HG02973 (cell line): Measurements from ENCODE around the gene IQSEC3.
"Not testable (repeated sequence)": the region's sequence is repeated elsewhere in the genome, so short reads cannot be mapped to it uniquely, and the experiment has no call there.

Experiments
- ATAC-seq: cut with Tn5 transposase; IDR thresholded peaks from one replicate; pipeline ENCODE4 v1.9.1; 2021; ENCODE audit warnings: moderate library complexity; ENCODE audit not compliant: unreplicated experiment

The IQSEC3 gene

DNA sequence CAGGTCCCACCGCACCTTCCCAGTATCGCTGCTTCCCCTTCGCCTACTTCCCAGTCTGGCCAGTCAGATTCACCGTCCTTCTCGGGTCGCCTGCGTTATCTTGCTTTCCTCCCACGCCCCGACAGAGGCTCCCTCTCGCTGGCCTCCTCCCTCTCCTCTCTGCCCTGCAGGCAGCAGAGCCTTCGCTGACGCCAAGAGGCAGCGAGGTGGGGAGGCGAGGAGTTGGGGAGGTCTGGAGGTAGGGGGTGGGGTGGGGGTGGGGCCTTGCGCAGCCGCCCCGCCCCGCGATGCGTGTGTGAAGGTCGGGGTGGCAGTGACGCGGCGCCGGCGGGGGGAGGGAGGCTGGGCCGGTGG, at the start of gene IQSEC3:
IQSEC3 (plus strand) TSS at position 340 of the 354 bp plus-strand sequence. CDS start 116 bp downstream, outside the sequence.
- not testable (repeated sequence) for ATAC-seq

DNA sequence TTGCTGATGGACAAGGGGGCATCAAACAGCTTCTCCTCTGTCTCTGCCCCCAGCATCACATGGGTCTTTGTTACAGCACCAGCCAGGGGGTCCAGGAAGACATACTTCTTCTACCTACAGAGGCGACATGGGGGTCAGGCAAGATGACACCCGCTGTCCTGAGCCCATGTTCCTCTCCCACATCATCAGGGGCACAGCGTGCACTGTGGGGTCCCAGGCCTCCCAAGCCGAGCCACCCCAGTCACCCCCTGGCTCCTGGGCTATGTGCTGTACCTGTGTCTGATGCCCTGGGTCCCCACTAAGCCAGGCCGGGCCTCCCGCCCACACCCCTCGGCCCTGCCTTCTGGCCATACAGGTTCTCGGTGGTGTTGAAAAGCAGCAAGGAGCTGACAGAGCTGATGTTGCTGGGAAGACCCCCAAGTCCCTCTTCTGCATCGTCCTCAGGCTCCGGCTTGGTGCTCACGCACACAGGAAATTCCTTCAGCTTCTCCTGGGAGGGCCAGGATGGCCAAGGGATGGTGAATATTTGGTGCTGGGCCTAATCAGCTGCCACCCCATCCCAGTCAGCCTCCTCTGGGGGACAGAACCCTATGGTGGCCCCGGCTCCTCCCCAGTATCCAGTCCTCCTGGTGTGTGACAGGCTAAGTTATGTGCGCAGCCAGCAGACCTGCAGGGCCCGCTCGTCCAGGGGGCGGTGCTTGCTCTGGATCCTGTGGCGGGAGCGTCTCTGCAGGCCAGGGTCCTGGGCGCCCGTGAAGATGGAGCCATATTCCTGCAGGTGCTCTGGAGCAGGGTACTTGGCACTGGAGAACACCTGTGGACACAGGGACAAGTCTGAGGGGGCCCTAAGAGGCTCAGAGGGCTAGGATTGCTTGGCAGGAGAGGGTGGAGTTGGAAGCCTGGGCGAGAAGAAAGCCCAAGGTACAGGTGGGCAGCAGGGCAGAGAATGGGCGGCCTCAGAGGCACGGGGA, 48.9 kb upstream of the IQSEC3 start:
- not testable (repeated sequence) for ATAC-seq

DNA sequence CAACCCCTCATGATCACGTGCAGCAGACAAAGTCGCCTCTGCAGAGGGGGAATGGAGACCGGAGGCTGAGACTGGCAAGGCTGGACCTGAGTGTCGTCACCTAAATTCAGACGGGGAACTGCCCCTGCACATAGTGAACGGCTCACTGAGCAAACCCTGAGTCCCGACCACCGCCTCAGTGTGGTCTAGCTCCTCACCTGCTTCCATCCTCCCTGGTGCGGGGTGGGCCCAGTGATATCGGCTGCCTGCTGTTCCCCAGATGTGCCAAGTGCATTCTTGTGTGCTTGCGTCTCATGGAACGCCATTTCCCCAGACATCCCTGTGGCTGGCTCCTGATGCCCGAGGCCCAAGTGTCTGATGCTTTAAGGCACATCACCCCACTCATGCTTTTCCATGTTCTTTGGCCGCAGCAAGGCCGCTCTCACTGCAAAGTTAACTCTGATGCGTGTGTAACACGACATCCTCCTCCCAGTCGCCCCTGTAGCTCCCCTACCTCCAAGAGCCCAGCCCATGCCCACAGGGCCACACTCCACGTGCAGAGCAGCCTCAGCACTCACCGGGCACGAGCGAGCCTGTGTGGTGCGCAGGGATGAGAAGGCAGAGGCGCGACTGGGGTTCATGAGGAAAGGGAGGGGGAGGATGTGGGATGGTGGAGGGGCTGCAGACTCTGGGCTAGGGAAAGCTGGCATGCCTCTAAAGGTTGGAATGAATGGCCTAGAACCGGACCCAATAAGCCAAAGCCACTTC, 47.6 kb upstream of the IQSEC3 start:
- not testable (repeated sequence) for ATAC-seq

DNA sequence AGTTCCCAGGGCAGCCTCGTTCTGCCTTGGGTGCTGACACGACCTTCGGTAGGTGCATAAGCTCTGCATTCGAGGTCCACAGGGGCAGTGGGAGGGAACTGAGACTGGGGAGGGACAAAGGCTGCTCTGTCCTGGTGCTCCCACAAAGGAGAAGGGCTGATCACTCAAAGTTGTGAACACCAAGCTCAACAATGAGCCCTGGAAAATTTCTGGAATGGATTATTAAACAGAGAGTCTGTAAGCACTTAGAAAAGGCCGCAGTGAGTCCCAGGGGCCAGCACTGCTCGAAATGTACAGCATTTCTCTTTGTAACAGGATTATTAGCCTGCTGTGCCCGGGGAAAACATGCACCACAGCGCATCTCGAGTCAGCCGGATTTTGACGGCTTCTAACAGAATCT, 46.7 kb upstream of the IQSEC3 start:
- ATAC-seq: not testable (repeated sequence)

- no peak for ATAC-seq
Measured at GRCh38 chr12:20757-21156, 45.8 kb upstream of the IQSEC3 start.

GRCh38 chr12:21301-22189, 45.0 kb upstream of the IQSEC3 start:
- ATAC-seq: peak; percentile 76

GRCh38 chr12:22190-22529, 44.4 kb upstream of the IQSEC3 start:
- ATAC-seq: no peak

DNA sequence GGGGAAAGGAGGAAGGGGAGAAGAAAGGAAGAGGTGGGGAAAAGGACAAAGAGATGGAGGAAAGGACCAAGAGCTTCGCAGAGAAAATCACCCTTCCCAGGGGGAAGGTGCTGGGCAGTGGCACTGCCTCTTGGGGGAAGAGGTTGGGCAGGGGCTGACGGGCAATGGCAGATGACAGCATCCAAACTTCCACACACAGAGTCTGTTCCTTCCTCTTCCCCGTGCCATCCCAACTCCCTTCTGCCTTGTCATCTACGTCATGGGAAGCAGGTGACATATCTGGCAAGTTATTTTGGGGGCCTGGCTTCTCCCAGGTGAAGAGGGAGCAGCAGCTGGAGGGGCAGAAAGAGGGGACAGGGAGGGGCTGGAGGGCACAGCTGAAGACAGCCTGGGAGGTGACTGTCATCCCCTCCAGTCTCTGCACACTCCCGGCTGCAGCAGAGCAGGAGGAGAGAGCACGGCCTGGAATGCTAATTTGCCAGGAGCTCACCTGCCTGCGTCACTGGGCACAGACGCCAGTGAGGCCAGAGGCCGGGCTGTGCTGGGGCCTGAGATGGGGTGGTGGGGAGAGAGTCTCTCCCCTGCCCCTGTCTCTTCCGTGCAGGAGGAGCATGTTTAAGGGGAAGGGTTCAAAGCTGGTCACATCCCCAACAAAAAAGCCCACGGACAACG, 43.9 kb upstream of the IQSEC3 start:
- no peak for ATAC-seq

GRCh38 chr12:27904-28303, 38.7 kb upstream of the IQSEC3 start:
- ATAC-seq: not testable (repeated sequence)

DNA sequence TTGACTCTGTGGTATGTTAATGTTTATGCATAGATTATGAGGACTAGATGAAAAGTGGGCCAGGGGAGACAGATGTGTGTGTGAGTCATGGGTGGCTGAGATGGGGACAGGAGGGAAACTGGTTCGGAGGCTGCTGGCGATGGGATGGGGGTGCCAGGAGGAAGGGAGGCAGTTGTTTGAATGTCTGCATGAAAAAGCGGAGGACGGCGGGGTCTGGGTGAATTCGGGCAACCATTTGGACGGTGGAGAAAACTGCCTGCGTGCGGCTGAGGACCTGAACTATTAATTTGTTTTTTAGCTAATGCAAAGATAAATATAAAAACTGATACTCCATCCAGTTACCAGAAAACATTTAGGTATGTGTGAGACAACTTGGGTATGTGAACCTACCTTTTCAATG, 27.8 kb upstream of the IQSEC3 start:
- not testable (repeated sequence) for ATAC-seq

DNA sequence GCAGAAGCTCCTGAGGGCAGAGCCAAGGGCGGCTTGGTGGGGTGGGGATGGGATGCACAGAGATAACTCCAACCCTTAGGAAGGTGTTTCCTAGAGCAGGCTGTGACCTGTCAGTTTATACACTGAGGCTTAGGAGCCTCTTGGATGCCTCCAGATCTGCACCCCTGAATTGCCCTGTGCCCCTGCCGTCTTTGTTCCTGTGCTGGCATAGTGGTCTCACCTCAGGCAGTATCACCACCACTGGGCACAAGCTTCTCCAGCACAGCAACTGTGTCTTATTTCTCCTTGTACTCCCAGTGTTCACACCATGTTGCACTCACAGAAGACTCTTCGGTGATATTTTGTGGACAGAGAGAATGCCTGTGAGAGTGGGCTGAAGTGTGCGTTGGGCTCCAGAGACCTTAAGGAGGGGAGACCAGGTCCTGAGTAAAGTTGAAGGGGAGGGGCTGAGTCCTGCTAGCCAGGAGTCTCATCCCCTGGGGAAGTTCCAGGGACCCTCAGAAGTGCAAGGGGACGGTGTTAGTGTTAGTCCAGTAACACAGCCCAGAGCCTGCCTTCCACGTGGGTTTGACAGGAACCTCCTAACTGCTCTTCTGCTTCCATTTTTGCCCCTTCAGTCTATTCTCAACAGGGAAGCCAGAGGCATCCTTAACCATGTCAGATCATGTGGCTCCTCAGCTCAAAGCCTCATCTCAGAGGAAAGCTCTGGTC, 26.9 kb upstream of the IQSEC3 start:
- ATAC-seq: not testable (repeated sequence)

DNA sequence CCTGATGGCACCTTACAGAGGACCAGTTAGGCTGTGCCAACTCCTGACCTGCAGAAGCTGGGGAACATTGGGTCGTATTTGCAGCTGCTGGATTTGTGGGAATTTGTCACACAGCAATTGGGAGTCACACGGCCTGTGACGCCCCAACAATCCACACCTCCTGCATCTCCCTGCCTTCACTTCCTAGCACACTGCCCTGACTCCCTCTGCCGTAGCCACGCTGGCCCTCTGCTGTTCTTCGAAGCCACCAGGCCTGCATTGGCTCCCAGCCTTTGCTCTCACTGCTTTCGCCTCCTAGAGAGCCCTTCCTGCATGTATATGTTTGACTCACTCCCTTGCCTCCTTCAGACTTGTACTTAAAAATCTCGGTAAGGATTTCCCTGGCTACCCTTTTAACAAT, 22.2 kb upstream of the IQSEC3 start:
- not testable (repeated sequence) for ATAC-seq

GRCh38 chr12:45235-45990, 21.2 kb upstream of the IQSEC3 start:
- not testable (repeated sequence) for ATAC-seq

GRCh38 chr12:45991-46358, 20.6 kb upstream of the IQSEC3 start:
- ATAC-seq: not testable (repeated sequence)

- ATAC-seq: not testable (repeated sequence)
Measured at GRCh38 chr12:46542-46941, 20.0 kb upstream of the IQSEC3 start.

- not testable (repeated sequence) for ATAC-seq
Measured at GRCh38 chr12:47699-48226, 18.8 kb upstream of the IQSEC3 start.

DNA sequence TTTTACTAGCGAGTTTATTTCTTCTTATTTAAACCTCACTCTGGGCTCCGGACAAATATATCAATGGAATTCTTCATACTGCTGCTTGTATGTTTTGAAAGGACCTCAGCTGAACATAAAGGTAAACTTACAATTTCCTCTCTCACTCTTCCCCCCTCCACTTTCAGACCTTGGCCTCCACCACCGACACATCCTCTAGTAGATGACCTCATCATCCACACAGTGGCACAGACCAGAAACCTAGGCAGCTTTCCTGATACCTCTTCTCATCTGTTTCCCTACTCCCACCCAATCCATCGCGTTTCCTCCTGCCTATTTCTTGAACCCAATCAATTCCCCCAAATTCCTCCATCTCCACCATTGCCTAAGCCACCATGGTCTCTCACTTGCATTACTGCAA, 17.4 kb upstream of the IQSEC3 start:
- not testable (repeated sequence) for ATAC-seq

GRCh38 chr12:51087-51486, 15.5 kb upstream of the IQSEC3 start:
- ATAC-seq: not testable (repeated sequence)

DNA sequence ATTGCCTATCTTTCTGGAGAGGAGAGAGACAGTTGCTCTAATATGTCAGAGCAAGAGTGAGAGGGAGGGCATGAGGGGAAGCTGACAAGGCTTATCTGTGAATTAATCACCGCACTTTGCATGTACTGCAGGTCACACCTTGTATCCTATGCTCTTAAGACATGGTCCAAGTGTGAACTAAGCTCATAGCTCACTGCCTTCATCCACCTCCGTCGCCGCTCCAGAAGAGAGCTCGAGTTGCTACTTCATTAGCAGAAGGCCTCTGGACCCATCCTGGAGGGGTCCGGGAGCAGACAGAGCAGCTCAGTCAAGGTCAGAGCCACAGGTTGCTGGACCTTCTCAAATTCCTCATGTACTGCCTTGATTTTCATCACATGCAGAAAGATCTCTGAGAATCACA, 14.6 kb upstream of the IQSEC3 start:
- ATAC-seq: not testable (repeated sequence)
